GM12878 (cell line): ENCODE data around the gene KLHL22. TPM values are rescaled to one million over a fixed set of nuclear protein-coding genes. Genes with fewer than 3 reads are reported as not detected.

ENCODE experiments used
- ATAC-seq: fragments of 200-7000 bp; cut with Tn5 transposase; 3 replicates; pipeline ENCODE4 v1.9.1; 2020; ENCODE audit warnings: mild to moderate bottlenecking, moderate library complexity
- BruUV-seq: library from RNA; stranded (reverse); fragments of 400-500 nt; replicated peaks from 2 replicates; lab custom pipeline; 2021; lab: Mats Ljungman, UMichigan
- CTCF ChIA-PET: fragments of 300-600 bp; sonication (Branson Sonifier 250); formaldehyde crosslinking; extraction: SDS; loops from one replicate; lab custom pipeline; 2021; ENCODE audit warnings: inconsistent platforms; lab: Yijun Ruan, JAX
- POLR2A ChIA-PET: fragments of 350-600 bp; formaldehyde crosslinking; extraction: SDS; loops from one replicate; lab custom pipeline; 2021; ENCODE audit warnings: inconsistent platforms; lab: Charles Lee
- RAD21 ChIA-PET: fragments of 300-600 bp; sonication (Branson Sonifier 250); formaldehyde crosslinking; loops from one replicate; lab custom pipeline; 2023; ENCODE audit warnings: antibody characterized with exemption; ENCODE audit not compliant: unreplicated experiment; lab: Charles Lee
- SMC1A ChIA-PET: fragments of 300-600 bp; sonication (Branson Sonifier 250); formaldehyde crosslinking; loops from one replicate; lab custom pipeline; 2023; ENCODE audit not compliant: unreplicated experiment, uncharacterized antibody; lab: Charles Lee
- DNase-seq: peaks from one replicate; pipeline ENCODE4 v3.0.0-alpha.2; 2011; ENCODE audit warnings: low read depth, low spot score
- FAIRE-seq: peaks from 3 replicates; lab custom pipeline; 2011; peaks lifted over from hg19 to GRCh38; lab: Jason Lieb, UNC
- H2AFZ ChIP-seq: 2 replicates; pipeline ENCODE4 v1.6.0; 2011; ENCODE audit warnings: low read depth, low read length, control low read depth; ENCODE audit not compliant: control insufficient read depth
- H3K27ac ChIP-seq: 2 replicates; pipeline ENCODE4 v1.5.1; 2011; ENCODE audit warnings: control low read depth; ENCODE audit not compliant: control insufficient read depth, insufficient read depth
- H3K27me3 ChIP-seq, 2 experiments: replicated peaks in 1 of 2; 2 replicates each; pipeline versions ENCODE4 v1.6.0 to v1.6.1; 2011; ENCODE audit warnings: low read length in 1 of 2; ENCODE audit not compliant: control insufficient read depth in 2 of 2, insufficient read depth in 2 of 2
- H3K36me3 ChIP-seq, 2 experiments: 2 replicates each; pipeline ENCODE4 v1.5.1; 2011; ENCODE audit warnings: low read length in 1 of 2; ENCODE audit not compliant: control insufficient read depth in 2 of 2, insufficient read depth in 2 of 2
- H3K4me1 ChIP-seq: 2 replicates; pipeline ENCODE4 v1.6.1; 2011; ENCODE audit warnings: mild to moderate bottlenecking, low read length, moderate library complexity, mixed read lengths; ENCODE audit not compliant: control insufficient read depth, insufficient read depth
- H3K4me2 ChIP-seq: 2 replicates; pipeline ENCODE4 v1.6.0; 2011; ENCODE audit warnings: control low read depth; ENCODE audit not compliant: control insufficient read depth, insufficient read depth
- H3K4me3 ChIP-seq: fragments of 200-600 bp; sonication (generic); 2 replicates; pipeline ENCODE4 v1.5.1; 2016
- H3K79me2 ChIP-seq: 2 replicates; pipeline ENCODE4 v1.6.0; 2011; ENCODE audit warnings: low read length; ENCODE audit not compliant: control insufficient read depth, insufficient read depth
- H3K9ac ChIP-seq: 2 replicates; pipeline ENCODE4 v1.8.0; 2011; ENCODE audit warnings: low read length, control low read depth, mixed read lengths; ENCODE audit not compliant: control insufficient read depth, insufficient read depth
- H3K9me3 ChIP-seq: replicated peaks from 3 replicates; pipeline ENCODE4 v1.5.1; 2011; ENCODE audit warnings: mild to moderate bottlenecking, low read length; ENCODE audit not compliant: control insufficient read depth, insufficient read depth
- H4K20me1 ChIP-seq: 2 replicates; pipeline ENCODE4 v1.6.0; 2011; ENCODE audit not compliant: control insufficient read depth, insufficient read depth
- BCL11A ChIP-seq: IDR thresholded peaks from 2 replicates; pipeline ENCODE4 v1.6.1; 2011; ENCODE audit warnings: low read depth, low read length
- CHD2 ChIP-seq: IDR thresholded peaks from 2 replicates; pipeline ENCODE4 v1.6.1; 2011; ENCODE audit warnings: low read depth, low read length, improper control_type of control experiment, borderline replicate concordance
- FOXK2 ChIP-seq: fragments of 450-650 bp; IDR thresholded peaks from 2 replicates; pipeline ENCODE4 v1.6.1; 2017; ENCODE audit warnings: mild to moderate bottlenecking, moderate library complexity
- IKZF1 ChIP-seq: fragments of 450-650 bp; conservative IDR thresholded peaks from 2 replicates; pipeline ENCODE4 v1.6.1; 2017; ENCODE audit warnings: antibody characterized with exemption, mild to moderate bottlenecking
- RAD51 ChIP-seq: fragments of 450-650 bp; IDR thresholded peaks from 2 replicates; pipeline ENCODE4 v1.6.1; 2016; ENCODE audit warnings: moderate library complexity, mild to moderate bottlenecking, inconsistent platforms
- SP1 ChIP-seq: IDR thresholded peaks from one replicate; pipeline ENCODE4 v1.6.1; 2011; ENCODE audit warnings: low read depth, low read length
- SPI1 ChIP-seq: IDR thresholded peaks from 2 replicates; pipeline ENCODE4 v1.6.1; 2011; ENCODE audit warnings: low read depth, mild to moderate bottlenecking, low read length, moderate library complexity, borderline replicate concordance; ENCODE audit not compliant: insufficient read depth
- TARDBP ChIP-seq: IDR thresholded peaks from 2 replicates; pipeline ENCODE4 v1.6.1; 2016; ENCODE audit warnings: borderline replicate concordance
- ZNF207 ChIP-seq: fragments of 450-650 bp; IDR thresholded peaks from 2 replicates; pipeline ENCODE4 v1.6.1; 2014; ENCODE audit warnings: antibody characterized with exemption, mild to moderate bottlenecking, borderline replicate concordance
- WGBS: methylation state at CpG from one replicate; pipeline ENCODE4 v1.1.6; 2016; ENCODE audit warnings: low lambda C conversion rate; ENCODE audit not compliant: insufficient replicate concordance, insufficient coverage; ENCODE audit errors: missing lambda C conversion rate; 5-methylcytosine and 5-hydroxymethylcytosine counted together
- in situ Hi-C: fragments of 300-500 bp; cut with MboI; formaldehyde crosslinking; loops from 9 replicates; pipeline ENCODE4 v1.14.3; 2018; ENCODE audit warnings: mixed read lengths
- intact Hi-C: fragments of 100-400 bp; cut with micrococcal nuclease; formaldehyde crosslinking; loops from one replicate; pipeline ENCODE4 v1.14.2; 2022; ENCODE audit not compliant: unreplicated experiment
- polyA plus RNA-seq, 11 experiments: library from polyadenylated mRNA; depleted of rRNA in 4 of 11; unstranded in 6 of 11; stranded (reverse) in 5 of 11; fragments of >200 nt; fragmentation: Nextera tagmentation in 4 of 11; fragmentation: Illumina TruSeq in 1 of 11; extraction: Ambion mirVana in 4 of 11; extraction: Trizol in 1 of 11; gene quantifications; 1 replicate in 1 of 11; 2 replicates in 10 of 11; pipeline versions ENCODE4 v1.2.1 to v1.2.3, GENCODE V29; 2011 to 2016; ENCODE audit warnings: inconsistent platforms in 2 of 11, missing spikeins in 2 of 11, low read depth in 1 of 11
- total RNA-seq, 4 experiments: library from RNA; depleted of rRNA in 3 of 4; stranded (reverse); fragments of >200 nt in 3 of 4; fragmentation: Illumina TruSeq in 1 of 4; extraction: Trizol in 1 of 4; gene quantifications; 2 replicates each; pipeline versions ENCODE4 v1.2.1 to v1.2.3, GENCODE V29; 2013 to 2021
- TF ChIP-seq, protein P1 (sequence below): fragments of 450-650 bp; IDR thresholded peaks from 2 replicates; pipeline ENCODE4 v1.6.1; 2018; ENCODE audit warnings: borderline replicate concordance, mild to moderate bottlenecking; ENCODE audit not compliant: partially characterized antibody

Gene KLHL22
- total and polyA plus RNA-seq, 10 of the 15 experiments (the other 5 are each of a cell fraction or from before 2014, with no cell fraction given): 0.06 to 22.1 (median 14.2) TPM

DNA sequence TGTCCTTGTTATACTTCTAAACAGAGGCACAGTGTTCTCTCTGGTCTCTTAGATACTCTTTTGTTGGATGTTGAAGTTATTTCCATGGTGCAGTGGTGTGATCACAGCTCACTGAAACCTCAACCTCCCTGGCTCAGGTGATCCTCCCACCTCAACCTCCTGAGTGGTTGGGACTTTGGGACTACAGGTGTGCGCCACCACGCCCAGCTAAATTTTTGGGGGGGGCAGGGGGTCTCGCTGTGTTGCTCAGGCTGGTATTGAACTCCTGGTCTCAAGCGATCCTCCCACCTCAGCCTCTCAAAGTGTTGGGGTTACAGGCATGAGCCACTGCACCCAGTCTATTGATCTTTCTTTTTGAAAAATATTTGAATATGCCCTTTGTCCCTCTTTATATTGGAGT, 86.7 kb downstream of the KLHL22 start:
- Histone ChIP-seq H3K27me3 (no peaks in the 10 kb centered on the region), H3K4me2 (no peak overlapping the region), H3K4me3 (no peak overlapping the region), H3K4me1 (no peaks in the 10 kb centered on the region), H3K9me3 (no peaks in the 10 kb centered on the region), H3K9ac (no peak overlapping the region), H3K27ac (no peak overlapping the region), H3K79me2 (no peaks in the 10 kb centered on the region), H4K20me1 (no peaks in the 10 kb centered on the region), H2AFZ (no peak overlapping the region), H3K36me3 (peaks cover 0 to 6% of the 10 kb centered on the region in 2 experiments; a peak in 3 of 4 replicates)
- BruUV-seq: no TSS peak
- WGBS: 70% methylated on average over 4 of the region's 4 CpGs
- intact Hi-C loops: no loop called here
- ATAC-seq (no peak), DNase-seq (no peak), FAIRE-seq (no peak)
- ChIA-PET POLR2A (no interaction called here), CTCF (interaction anchor here (1.4 kb wide), 1 partner anchor 10 kb away, joined by 6 read pairs; no protein-coding TSS in a partner anchor), RAD21 (interaction anchor here (0.7 to 1.2 kb wide), 3 partner anchors 8 to 1303 kb away, joined by 3 to 5 read pairs (median 4); no protein-coding TSS in a partner anchor), SMC1A (no interaction called here)
- in situ Hi-C loops: no loop called here
- TF ChIP-seq SP1: no peak
- no peak for TF ChIP-seq SPI1
- no peak for TF ChIP-seq BCL11A
- no peak for TF ChIP-seq TARDBP
- no peak for TF ChIP-seq IKZF1
- no peak for TF ChIP-seq RAD51
- no peak for TF ChIP-seq FOXK2
- no peak for TF ChIP-seq CHD2
- TF ChIP-seq, protein P1, sequence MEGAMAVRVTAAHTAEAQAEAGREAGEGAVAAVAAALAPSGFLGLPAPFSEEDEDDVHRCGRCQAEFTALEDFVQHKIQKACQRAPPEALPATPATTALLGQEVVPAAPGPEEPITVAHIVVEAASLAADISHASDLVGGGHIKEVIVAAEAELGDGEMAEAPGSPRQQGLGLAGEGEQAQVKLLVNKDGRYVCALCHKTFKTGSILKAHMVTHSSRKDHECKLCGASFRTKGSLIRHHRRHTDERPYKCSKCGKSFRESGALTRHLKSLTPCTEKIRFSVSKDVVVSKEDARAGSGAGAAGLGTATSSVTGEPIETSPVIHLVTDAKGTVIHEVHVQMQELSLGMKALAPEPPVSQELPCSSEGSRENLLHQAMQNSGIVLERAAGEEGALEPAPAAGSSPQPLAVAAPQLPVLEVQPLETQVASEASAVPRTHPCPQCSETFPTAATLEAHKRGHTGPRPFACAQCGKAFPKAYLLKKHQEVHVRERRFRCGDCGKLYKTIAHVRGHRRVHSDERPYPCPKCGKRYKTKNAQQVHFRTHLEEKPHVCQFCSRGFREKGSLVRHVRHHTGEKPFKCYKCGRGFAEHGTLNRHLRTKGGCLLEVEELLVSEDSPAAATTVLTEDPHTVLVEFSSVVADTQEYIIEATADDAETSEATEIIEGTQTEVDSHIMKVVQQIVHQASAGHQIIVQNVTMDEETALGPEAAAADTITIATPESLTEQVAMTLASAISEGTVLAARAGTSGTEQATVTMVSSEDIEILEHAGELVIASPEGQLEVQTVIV: no peak
- TF ChIP-seq ZNF207: no peak
